Limb (tissue), 2 donors: ENCODE measurements around the gene SERPINH1.
A peak's percentile ranks its signal among the peaks of the same experiment; 100 is the strongest.

Source experiments
- DNase-seq, 2 donors: peaks; one replicate each; pipeline ENCODE4 v3.0.0-alpha.2; 2016; ENCODE audit errors: extremely low spot score in 2 of 2

SERPINH1 gene

DNA sequence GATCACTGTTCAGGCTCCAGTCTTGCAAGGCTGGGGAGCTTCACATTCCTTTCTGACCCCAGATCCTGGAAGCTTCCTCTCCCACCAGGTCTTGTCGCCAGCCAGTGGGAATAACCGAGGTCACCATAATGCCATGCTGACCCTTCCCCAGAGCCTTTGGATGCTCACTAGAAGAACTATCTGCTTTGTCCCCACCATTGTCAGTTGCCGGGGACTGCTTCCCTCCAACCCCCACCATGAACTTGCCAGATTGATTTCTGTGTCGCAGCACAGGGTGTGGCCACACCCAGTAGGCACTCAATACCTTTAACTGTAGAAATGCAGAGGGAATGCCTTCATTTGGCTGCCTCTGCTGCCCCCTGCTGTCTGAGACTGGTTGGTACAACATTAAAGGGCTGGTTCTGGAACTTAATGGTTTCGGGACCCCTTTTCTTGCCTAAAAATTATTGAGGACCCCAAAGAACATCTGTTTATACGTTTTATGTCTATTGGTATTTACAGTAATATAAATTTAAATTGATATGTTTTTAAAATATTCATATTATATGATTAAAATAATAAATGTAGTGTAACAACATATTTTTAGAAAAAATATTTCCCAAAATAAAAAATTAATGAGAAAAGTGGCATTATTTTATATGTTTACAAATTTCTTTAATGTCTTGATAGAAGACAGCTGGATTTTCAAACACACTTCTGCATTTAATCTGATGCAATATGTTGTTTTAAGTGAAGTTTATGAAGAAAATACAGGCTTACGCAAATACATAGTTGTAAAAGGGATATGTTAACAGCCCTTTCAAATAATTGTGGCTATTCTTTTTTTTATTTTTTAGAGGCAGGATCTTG lies 29.6 kb upstream of the SERPINH1 start:
- peak; percentile 76 to 87 for DNase-seq

DNA sequence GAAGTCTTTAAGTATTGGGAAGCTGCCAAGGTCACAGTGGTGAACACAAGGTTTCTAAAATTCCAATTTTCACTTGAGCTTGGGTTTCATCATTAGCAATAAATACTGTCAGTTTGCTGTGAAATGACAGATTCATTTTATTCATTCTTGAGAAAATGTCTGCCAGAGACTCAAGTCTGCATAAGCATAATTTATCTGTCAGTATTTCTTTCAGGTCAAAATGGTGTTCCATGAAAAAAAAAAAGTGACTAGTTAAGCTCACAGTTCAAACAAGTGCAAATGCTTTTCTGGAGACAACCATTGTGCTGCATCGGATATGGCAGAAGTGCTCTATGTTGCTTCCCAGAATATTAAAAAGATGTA lies 28.2 kb upstream of the SERPINH1 start:
- no peak for DNase-seq

- DNase-seq = no peak
Measured at GRCh38 chr11:75534259-75535069, 27.6 kb upstream of the SERPINH1 start.

- DNase-seq = no peak
Measured at GRCh38 chr11:75535071-75535470, 27.0 kb upstream of the SERPINH1 start.

- DNase-seq = no peak
Measured at GRCh38 chr11:75536786-75537641, 25.0 kb upstream of the SERPINH1 start.

- DNase-seq = no peak
Measured at GRCh38 chr11:75537740-75538139, 24.3 kb upstream of the SERPINH1 start.

GRCh38 chr11:75538150-75538942 lies 23.7 kb upstream of the SERPINH1 start:
- DNase-seq = no peak

DNA sequence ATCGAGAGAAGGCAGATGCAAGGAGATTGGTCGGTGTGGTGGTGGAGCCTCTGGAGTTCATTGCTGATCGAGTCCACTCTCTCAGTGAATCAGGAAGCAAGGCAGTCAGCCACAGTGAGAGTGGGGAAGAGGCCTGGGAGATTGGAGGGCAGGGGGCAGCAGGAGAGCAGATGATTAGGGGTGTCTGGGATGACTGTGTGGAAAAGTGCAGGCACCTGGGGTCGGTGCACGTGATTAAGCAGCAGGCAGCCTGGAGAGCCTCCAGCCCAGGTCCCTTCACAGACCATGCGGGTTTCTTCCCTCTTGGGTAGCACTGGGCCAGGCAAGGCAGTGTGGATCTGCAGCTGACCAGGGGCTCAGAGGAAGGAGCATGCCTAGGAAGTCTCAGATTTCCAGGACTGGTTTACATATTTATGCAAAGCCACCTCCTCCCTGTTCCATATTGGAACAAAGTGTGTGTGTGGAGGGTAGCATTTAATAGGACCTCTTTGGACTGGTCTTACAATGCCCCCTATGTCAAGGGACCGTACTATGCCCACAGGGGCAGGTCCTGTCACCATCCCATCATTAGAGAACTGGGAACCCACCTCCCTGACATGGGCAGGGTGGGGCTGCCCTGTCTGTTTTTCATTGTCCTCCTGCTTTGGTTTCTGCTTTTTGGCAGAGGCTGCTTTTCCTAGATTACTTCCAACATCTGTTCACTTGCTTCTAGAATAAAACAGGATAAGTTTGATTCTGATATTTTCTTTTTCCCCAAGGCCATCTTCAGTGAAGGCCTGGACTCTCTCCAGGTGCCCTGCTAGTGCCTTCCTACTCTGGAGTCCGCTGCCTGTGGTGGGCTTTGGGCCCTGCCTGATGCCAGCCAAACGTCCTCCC lies 22.4 kb upstream of the SERPINH1 start:
- no peak for DNase-seq

- DNase-seq = no peak
Measured at GRCh38 chr11:75541193-75542087, 20.6 kb upstream of the SERPINH1 start.

- DNase-seq = no peak
Measured at GRCh38 chr11:75542088-75542438, 20.0 kb upstream of the SERPINH1 start.

DNA sequence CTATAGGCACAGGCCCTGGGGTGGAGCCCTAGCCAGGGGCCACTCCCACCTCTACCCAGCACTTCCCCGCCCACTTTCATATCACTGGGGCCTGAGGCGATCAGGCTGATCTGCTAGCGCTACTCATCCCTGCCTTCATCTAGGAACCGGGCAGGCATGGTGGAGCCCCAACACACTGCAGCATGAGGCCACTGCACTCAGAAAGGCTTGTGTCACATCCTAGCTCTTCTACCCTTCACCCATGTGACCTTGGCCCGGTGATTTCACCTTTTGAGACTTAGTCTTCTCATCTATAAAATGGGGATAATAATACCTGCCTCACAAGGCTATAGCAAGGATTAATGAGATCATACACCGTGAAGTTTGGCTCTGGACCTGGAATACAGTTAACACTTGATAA lies 18.2 kb upstream of the SERPINH1 start:
- no peak for DNase-seq

- DNase-seq = no peak
Measured at GRCh38 chr11:75547177-75547576, 14.9 kb upstream of the SERPINH1 start.

DNA sequence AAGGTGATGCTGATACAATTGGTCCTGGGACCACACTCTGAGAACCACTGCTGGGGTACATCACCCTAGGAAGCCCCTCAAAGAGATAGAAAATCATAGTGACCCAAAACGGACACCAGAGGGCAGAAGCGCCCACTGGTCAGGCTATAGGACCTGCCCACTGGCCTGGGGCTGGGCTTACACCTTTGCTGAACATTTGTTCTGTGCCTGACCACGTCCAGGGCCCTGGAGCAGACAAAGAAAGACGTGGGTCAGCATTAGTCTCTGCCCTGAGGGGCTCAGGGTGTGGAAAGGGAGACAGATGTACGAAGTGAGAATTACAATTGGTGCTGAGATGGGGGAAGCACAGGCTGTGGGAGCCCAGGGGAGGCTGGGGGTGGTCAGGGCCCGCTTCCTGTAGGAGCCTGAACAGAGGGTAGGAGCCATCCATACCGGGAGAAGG lies 14.4 kb upstream of the SERPINH1 start:
- peak; percentile 73 to 82 for DNase-seq

GRCh38 chr11:75548595-75549272 lies 13.3 kb upstream of the SERPINH1 start:
- no peak for DNase-seq

DNA sequence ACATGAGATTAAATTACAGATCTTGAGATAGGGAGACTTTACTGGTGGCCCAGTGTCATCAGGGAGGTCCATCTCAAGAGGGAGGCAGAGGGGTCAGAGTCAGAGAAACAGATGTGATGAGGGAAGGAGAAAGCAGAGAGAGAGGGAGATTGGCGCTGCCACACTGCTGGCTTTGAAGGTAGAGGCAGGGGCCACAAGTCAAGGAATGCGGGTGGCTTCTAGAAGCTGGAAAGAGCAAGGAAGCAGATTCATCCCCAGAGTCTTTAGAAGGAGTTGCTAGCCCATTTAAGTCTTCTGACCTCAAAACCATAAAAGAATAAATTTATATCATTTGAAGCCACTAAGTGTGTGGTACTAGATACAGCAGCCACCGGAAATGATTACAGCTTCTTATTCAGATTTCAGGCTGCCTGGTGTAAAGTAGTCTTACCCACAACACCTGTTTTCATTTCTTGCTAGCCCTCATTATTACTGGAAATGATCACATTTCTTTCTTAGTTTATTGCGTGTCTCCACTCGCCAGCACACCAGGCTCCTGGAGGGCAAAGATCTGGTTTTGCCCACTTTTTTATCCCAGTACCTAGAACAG lies 12.6 kb upstream of the SERPINH1 start:
- DNase-seq = no peak

GRCh38 chr11:75553182-75553581 lies 8.9 kb upstream of the SERPINH1 start:
- DNase-seq = no peak

- no peak for DNase-seq
Measured at GRCh38 chr11:75553889-75554257, 8.2 kb upstream of the SERPINH1 start.
